GM19099 (cell line): ENCODE measurements around the gene ZSCAN10.

Experiments used
- POLR2A ChIP-seq: IDR thresholded peaks from 3 replicates; pipeline ENCODE4 v1.6.1; 2011; ENCODE audit warnings: low read depth; ENCODE audit not compliant: insufficient read length; ENCODE audit errors: extremely low read depth

The ZSCAN10 gene

GRCh38 chr16:3098459-3099394, at the start of gene ZSCAN10:
ZSCAN10 (minus strand) TSS chr16:3099294; CDS start chr16:3092937, 6,357 bp downstream.
- TF ChIP-seq POLR2A = no peak

- no peak for TF ChIP-seq POLR2A
Observed at GRCh38 chr16:3148256-3149192, 49.4 kb upstream of the ZSCAN10 start.

GRCh38 chr16:3147757-3148104, 48.6 kb upstream of the ZSCAN10 start:
- no peak for TF ChIP-seq POLR2A

- TF ChIP-seq POLR2A = no peak
Observed at GRCh38 chr16:3147046-3147756, 48.1 kb upstream of the ZSCAN10 start.

GRCh38 chr16:3145660-3146059, 46.6 kb upstream of the ZSCAN10 start:
- TF ChIP-seq POLR2A = no peak

- no peak for TF ChIP-seq POLR2A
Observed at GRCh38 chr16:3145151-3145550, 46.1 kb upstream of the ZSCAN10 start.

- no peak for TF ChIP-seq POLR2A
Observed at GRCh38 chr16:3144321-3144983, 45.4 kb upstream of the ZSCAN10 start.

- TF ChIP-seq POLR2A = no peak
Observed at GRCh38 chr16:3143598-3144320, 44.7 kb upstream of the ZSCAN10 start.

GRCh38 chr16:3143189-3143588, 44.1 kb upstream of the ZSCAN10 start:
- TF ChIP-seq POLR2A = no peak

- TF ChIP-seq POLR2A = no peak
Observed at GRCh38 chr16:3142770-3143169, 43.7 kb upstream of the ZSCAN10 start.

GRCh38 chr16:3142327-3142726, 43.2 kb upstream of the ZSCAN10 start:
- no peak for TF ChIP-seq POLR2A

- no peak for TF ChIP-seq POLR2A
Observed at GRCh38 chr16:3141781-3142311, 42.8 kb upstream of the ZSCAN10 start.

GRCh38 chr16:3140603-3141427, 41.7 kb upstream of the ZSCAN10 start:
- TF ChIP-seq POLR2A = no peak
